Neural cell (in vitro differentiated cells): ENCODE data around the gene OAS1.

Experiments used
- EP300 ChIP-seq: fragments of 450-650 bp; conservative IDR thresholded peaks from 2 replicates; pipeline ENCODE4 v1.6.1; 2014; ENCODE audit warnings: antibody characterized with exemption, mild to moderate bottlenecking, moderate library complexity; ENCODE audit not compliant: poor library complexity, severe bottlenecking
- EZH2 ChIP-seq: fragments of 200-600, 300-800 bp; shearing (Covaris generic), sonication (generic); IDR thresholded peaks from 2 replicates; pipeline ENCODE4 v1.6.1; 2014; ENCODE audit warnings: antibody characterized with exemption, low read length, borderline replicate concordance, mild to moderate bottlenecking; ENCODE audit not compliant: insufficient read depth, poor library complexity, severe bottlenecking
- MXI1 ChIP-seq: fragments of 450-650 bp; conservative IDR thresholded peaks from 2 replicates; pipeline ENCODE4 v1.6.1; 2014; ENCODE audit warnings: antibody characterized with exemption, mild to moderate bottlenecking; ENCODE audit not compliant: poor library complexity, severe bottlenecking
- POLR2AphosphoS5 ChIP-seq: IDR thresholded peaks from 2 replicates; pipeline ENCODE4 v1.6.1; 2012
- RAD21 ChIP-seq: fragments of 450-650 bp; conservative IDR thresholded peaks from 2 replicates; pipeline ENCODE4 v1.6.1; 2014; ENCODE audit warnings: antibody characterized with exemption, mild to moderate bottlenecking, moderate library complexity
- SMC3 ChIP-seq: fragments of 450-650 bp; conservative IDR thresholded peaks from 2 replicates; pipeline ENCODE4 v1.6.1; 2014; ENCODE audit warnings: antibody characterized with exemption, mild to moderate bottlenecking, moderate library complexity; ENCODE audit not compliant: poor library complexity
- TAF1 ChIP-seq: IDR thresholded peaks from 2 replicates; pipeline ENCODE4 v1.6.1; 2012; ENCODE audit warnings: low read depth
- TF ChIP-seq, protein P1 (sequence below): fragments of 450-650 bp; IDR thresholded peaks from 2 replicates; pipeline ENCODE4 v1.5.1; 2014; ENCODE audit warnings: antibody characterized with exemption, mild to moderate bottlenecking, moderate library complexity; ENCODE audit not compliant: poor library complexity, severe bottlenecking
- TF ChIP-seq, protein P2 (sequence below): IDR thresholded peaks from 2 replicates; pipeline ENCODE4 v1.6.1; 2012; ENCODE audit warnings: borderline replicate concordance

GRCh38 chr12:112868459-112869041 is 38.2 kb upstream of the OAS1 start:
- no peak for TF ChIP-seq EP300
- no peak for TF ChIP-seq POLR2AphosphoS5
- TF ChIP-seq, protein P1, sequence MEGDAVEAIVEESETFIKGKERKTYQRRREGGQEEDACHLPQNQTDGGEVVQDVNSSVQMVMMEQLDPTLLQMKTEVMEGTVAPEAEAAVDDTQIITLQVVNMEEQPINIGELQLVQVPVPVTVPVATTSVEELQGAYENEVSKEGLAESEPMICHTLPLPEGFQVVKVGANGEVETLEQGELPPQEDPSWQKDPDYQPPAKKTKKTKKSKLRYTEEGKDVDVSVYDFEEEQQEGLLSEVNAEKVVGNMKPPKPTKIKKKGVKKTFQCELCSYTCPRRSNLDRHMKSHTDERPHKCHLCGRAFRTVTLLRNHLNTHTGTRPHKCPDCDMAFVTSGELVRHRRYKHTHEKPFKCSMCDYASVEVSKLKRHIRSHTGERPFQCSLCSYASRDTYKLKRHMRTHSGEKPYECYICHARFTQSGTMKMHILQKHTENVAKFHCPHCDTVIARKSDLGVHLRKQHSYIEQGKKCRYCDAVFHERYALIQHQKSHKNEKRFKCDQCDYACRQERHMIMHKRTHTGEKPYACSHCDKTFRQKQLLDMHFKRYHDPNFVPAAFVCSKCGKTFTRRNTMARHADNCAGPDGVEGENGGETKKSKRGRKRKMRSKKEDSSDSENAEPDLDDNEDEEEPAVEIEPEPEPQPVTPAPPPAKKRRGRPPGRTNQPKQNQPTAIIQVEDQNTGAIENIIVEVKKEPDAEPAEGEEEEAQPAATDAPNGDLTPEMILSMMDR, result no peak
- TF ChIP-seq RAD21, result no peak
- TF ChIP-seq EZH2, result no peak
- TF ChIP-seq TAF1, result no peak
- TF ChIP-seq SMC3, result no peak
- TF ChIP-seq, protein P2, sequence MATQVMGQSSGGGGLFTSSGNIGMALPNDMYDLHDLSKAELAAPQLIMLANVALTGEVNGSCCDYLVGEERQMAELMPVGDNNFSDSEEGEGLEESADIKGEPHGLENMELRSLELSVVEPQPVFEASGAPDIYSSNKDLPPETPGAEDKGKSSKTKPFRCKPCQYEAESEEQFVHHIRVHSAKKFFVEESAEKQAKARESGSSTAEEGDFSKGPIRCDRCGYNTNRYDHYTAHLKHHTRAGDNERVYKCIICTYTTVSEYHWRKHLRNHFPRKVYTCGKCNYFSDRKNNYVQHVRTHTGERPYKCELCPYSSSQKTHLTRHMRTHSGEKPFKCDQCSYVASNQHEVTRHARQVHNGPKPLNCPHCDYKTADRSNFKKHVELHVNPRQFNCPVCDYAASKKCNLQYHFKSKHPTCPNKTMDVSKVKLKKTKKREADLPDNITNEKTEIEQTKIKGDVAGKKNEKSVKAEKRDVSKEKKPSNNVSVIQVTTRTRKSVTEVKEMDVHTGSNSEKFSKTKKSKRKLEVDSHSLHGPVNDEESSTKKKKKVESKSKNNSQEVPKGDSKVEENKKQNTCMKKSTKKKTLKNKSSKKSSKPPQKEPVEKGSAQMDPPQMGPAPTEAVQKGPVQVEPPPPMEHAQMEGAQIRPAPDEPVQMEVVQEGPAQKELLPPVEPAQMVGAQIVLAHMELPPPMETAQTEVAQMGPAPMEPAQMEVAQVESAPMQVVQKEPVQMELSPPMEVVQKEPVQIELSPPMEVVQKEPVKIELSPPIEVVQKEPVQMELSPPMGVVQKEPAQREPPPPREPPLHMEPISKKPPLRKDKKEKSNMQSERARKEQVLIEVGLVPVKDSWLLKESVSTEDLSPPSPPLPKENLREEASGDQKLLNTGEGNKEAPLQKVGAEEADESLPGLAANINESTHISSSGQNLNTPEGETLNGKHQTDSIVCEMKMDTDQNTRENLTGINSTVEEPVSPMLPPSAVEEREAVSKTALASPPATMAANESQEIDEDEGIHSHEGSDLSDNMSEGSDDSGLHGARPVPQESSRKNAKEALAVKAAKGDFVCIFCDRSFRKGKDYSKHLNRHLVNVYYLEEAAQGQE, result no peak
- no peak for TF ChIP-seq MXI1
